Neutrophil (primary cell): ENCODE measurements around the gene TFAP2A.

Experiments
- H3K27ac ChIP-seq: fragments of 200-600 bp; sonication (generic); 2 replicates; pipeline ENCODE4 v1.5.1; 2016; ENCODE audit warnings: mild to moderate bottlenecking, moderate library complexity
- H3K27me3 ChIP-seq: fragments of 200-600 bp; sonication (generic); 2 replicates; pipeline ENCODE4 v1.6.0; 2016; ENCODE audit warnings: mild to moderate bottlenecking
- H3K36me3 ChIP-seq: fragments of 200-600 bp; sonication (generic); 2 replicates; pipeline ENCODE4 v1.5.1; 2017
- H3K4me1 ChIP-seq, 2 experiments: fragments of 200-600 bp in 1 of 2; sonication (generic) in 1 of 2; 1 replicate in 1 of 2; 2 replicates in 1 of 2; pipeline versions ENCODE4 v1.5.1 to v1.6.1; 2013 to 2016; ENCODE audit warnings: low read depth in 1 of 2, low read length in 1 of 2, mild to moderate bottlenecking in 1 of 2, moderate library complexity in 1 of 2; ENCODE audit not compliant: control insufficient read depth in 1 of 2, insufficient read depth in 1 of 2
- H3K4me3 ChIP-seq, 2 experiments: fragments of 200-600 bp in 1 of 2; sonication (generic) in 1 of 2; 1 replicate in 1 of 2; 2 replicates in 1 of 2; pipeline ENCODE4 v1.5.1; 2013 to 2016; ENCODE audit warnings: low read depth in 1 of 2, low read length in 1 of 2, mild to moderate bottlenecking in 1 of 2, moderate library complexity in 1 of 2
- H3K9me3 ChIP-seq: fragments of 200-600 bp; sonication (generic); 2 replicates; pipeline ENCODE4 v1.5.1; 2016
- CTCF ChIP-seq: fragments of 200-600 bp; sonication (generic); IDR thresholded peaks from 2 replicates; pipeline ENCODE4 v1.5.1; 2016; ENCODE audit warnings: antibody characterized with exemption

The TFAP2A gene

GRCh38 chr6:10375391-10375969 lies 39.4 kb downstream of the TFAP2A start:
- Histone ChIP-seq H3K4me1 (no peaks in the 10 kb centered on the region), H3K27ac (no peak overlapping the region), H3K36me3 (no peaks in the 10 kb centered on the region), H3K9me3 (no peaks in the 10 kb centered on the region), H3K27me3 (peaks cover 67% of the 10 kb centered on the region), H3K4me3 (no peak overlapping the region)
- TF ChIP-seq CTCF: no peak

GRCh38 chr6:10373642-10374359 lies 41.1 kb downstream of the TFAP2A start:
- H3K9me3 ChIP-seq: no peaks in the 10 kb centered on the region
- TF ChIP-seq CTCF: no peak
- no peaks in the 10 kb centered on the region for H3K36me3 ChIP-seq
- H3K4me1 ChIP-seq: no peaks in the 10 kb centered on the region
- no peak overlapping the region for H3K4me3 ChIP-seq
- peaks cover 52% of the 10 kb centered on the region for H3K27me3 ChIP-seq
- no peak overlapping the region for H3K27ac ChIP-seq

GRCh38 chr6:10369896-10370295 lies 45.0 kb downstream of the TFAP2A start:
- Histone ChIP-seq H3K27me3 (peaks cover 24% of the 10 kb centered on the region), H3K27ac (no peak overlapping the region), H3K4me3 (no peak overlapping the region), H3K9me3 (no peaks in the 10 kb centered on the region), H3K4me1 (no peaks in the 10 kb centered on the region), H3K36me3 (no peaks in the 10 kb centered on the region)
- no peak for TF ChIP-seq CTCF

GRCh38 chr6:10368861-10369260 lies 46.0 kb downstream of the TFAP2A start:
- no peaks in the 10 kb centered on the region for H3K36me3 ChIP-seq
- H3K9me3 ChIP-seq: no peaks in the 10 kb centered on the region
- H3K27ac ChIP-seq: no peak overlapping the region
- peaks cover 13% of the 10 kb centered on the region for H3K27me3 ChIP-seq
- no peak overlapping the region for H3K4me3 ChIP-seq
- no peaks in the 10 kb centered on the region for H3K4me1 ChIP-seq
- TF ChIP-seq CTCF: no peak

GRCh38 chr6:10363911-10364310 lies 51.0 kb downstream of the TFAP2A start:
- H3K27ac ChIP-seq: no peak overlapping the region
- H3K4me3 ChIP-seq: no peak overlapping the region
- no peaks in the 10 kb centered on the region for H3K4me1 ChIP-seq
- no peaks in the 10 kb centered on the region for H3K9me3 ChIP-seq
- no peak for TF ChIP-seq CTCF
- no peaks in the 10 kb centered on the region for H3K36me3 ChIP-seq
- peaks cover 4% of the 10 kb centered on the region for H3K27me3 ChIP-seq
